ENCODE results near the gene CEMIP. TPM values are rescaled to one million over a fixed set of nuclear protein-coding genes. Genes with fewer than 3 reads are reported as not detected.

The CEMIP gene
- total and polyA plus RNA-seq, 2 of the 13 experiments (the other 11 are each of a cell fraction or from before 2014, with no cell fraction given): 4.3 to 28.5 TPM

GRCh38 chr15:80739919-80740318, 39.3 kb upstream of the CEMIP start (continued):
- no peak for TF ChIP-seq ZNF704 (CRISPR knock-in tag; IDR thresholded peaks at IDR 0.05; ENCODE audit: borderline replicate concordance)
- no peak for TF ChIP-seq ZBTB34 (CRISPR knock-in tag; IDR thresholded peaks at IDR 0.05)
- no peak for TF ChIP-seq HOXA3 (CRISPR knock-in tag; IDR thresholded peaks at IDR 0.05)
- no peak for TF ChIP-seq BHLHE40 (IDR thresholded peaks at IDR 0.05; ENCODE audit: low read length)
- no peak for TF ChIP-seq TAF1 (CRISPR knock-in tag; IDR thresholded peaks at IDR 0.05)
- no peak for TF ChIP-seq RFX1 (IDR thresholded peaks at IDR 0.05)

GRCh38 chr15:80742081-80742480, 37.1 kb upstream of the CEMIP start:
- no peak for FAIRE-seq
- no TSS peak for BruUV-seq (replicated peaks)
- in situ Hi-C loops (cut with HindIII; ENCODE audit: extremely low pct_ligation_motif_present, low pct_unique_long_range_greater_than_20kb): no loop called here
- ATAC-seq: no peak
- H3K4me2 ChIP-seq (ENCODE audit: low read depth, low read length): no peak overlapping the region
- intact Hi-C loops (cut with micrococcal nuclease; ENCODE audit: unreplicated experiment): no loop called here
- H3K79me2 ChIP-seq (ENCODE audit: insufficient read depth, low read length): peaks cover 2% of the 10 kb centered on the region
- CTCF ChIA-PET (ENCODE audit: low intra/inter-chr PET ratio, low total read pairs): no interaction called here
- DNase-seq (ENCODE audit: low spot score): no peak
- no peak overlapping the region for H3K27ac ChIP-seq (ENCODE audit: extremely low read length, insufficient read depth, low read length)
- H3K4me3 ChIP-seq (replicated peaks in 1 of 3; ENCODE audit: insufficient read depth in 1 of 3, low read depth in 2 of 3, low read length in 3 of 3): no peak overlapping the region
- H4K20me1 ChIP-seq (ENCODE audit: insufficient read depth, low read length): no peaks in the 10 kb centered on the region
- no peaks in the 10 kb centered on the region for H3K27me3 ChIP-seq (ENCODE audit: control insufficient read depth in 1 of 2, insufficient read depth in 2 of 2, low read length in 2 of 2)
- POLR2A ChIA-PET: no interaction called here
- peaks cover 35% of the 10 kb centered on the region for H3K4me1 ChIP-seq (ENCODE audit: insufficient read depth, low read length)
- H2AFZ ChIP-seq (ENCODE audit: low read length): no peak overlapping the region
- no peak overlapping the region for H3K9ac ChIP-seq (ENCODE audit: insufficient read depth, low read depth, low read length)
- no peaks in the 10 kb centered on the region for H3K9me3 ChIP-seq (ENCODE audit: low read length)
- 86% methylated on average over 4 of the region's 4 CpGs for WGBS (ENCODE audit: low lambda C conversion rate)
- no peaks in the 10 kb centered on the region for H3K36me3 ChIP-seq (replicated peaks in 1 of 2; ENCODE audit: control insufficient read depth in 1 of 2, insufficient read depth in 2 of 2, low read length in 2 of 2)
- TF ChIP-seq IRF2 (CRISPR knock-in tag; IDR thresholded peaks at IDR 0.05) (no peak), HNF4A (CRISPR knock-in tag; IDR thresholded peaks at IDR 0.05) (no peak), TMF1 (CRISPR knock-in tag; IDR thresholded peaks at IDR 0.05; ENCODE audit: low read depth) (no peak), RORA (CRISPR knock-in tag; IDR thresholded peaks at IDR 0.05) (no peak), ZNF704 (CRISPR knock-in tag; IDR thresholded peaks at IDR 0.05; ENCODE audit: borderline replicate concordance) (no peak), ZNF629 (CRISPR knock-in tag; conservative IDR thresholded peaks at IDR 0.05) (no peak), SPEN (CRISPR knock-in tag; IDR thresholded peaks at IDR 0.05; ENCODE audit: low read depth) (no peak), HMG20A (CRISPR knock-in tag; IDR thresholded peaks at IDR 0.05; ENCODE audit: borderline replicate concordance) (no peak), ZBTB10 (CRISPR knock-in tag; IDR thresholded peaks at IDR 0.05; ENCODE audit: borderline replicate concordance) (no peak)
